Activated T-cell treated with anti-CD3 and anti-CD28 coated beads for 4 hours (primary cell): ENCODE results near the gene SPEG.

ENCODE experiments used
- DNase-seq: peaks from one replicate; pipeline ENCODE4 v3.0.0-alpha.2; 2020

SPEG gene

GRCh38 chr2:219515874-219516629, 81.4 kb downstream of the SPEG start:
- no peak for DNase-seq

- no peak for DNase-seq
Measured at GRCh38 chr2:219516888-219517287, 82.2 kb downstream of the SPEG start.

GRCh38 chr2:219517954-219518778, 83.5 kb downstream of the SPEG start:
- DNase-seq = no peak

GRCh38 chr2:219519526-219519916, 84.9 kb downstream of the SPEG start:
- DNase-seq = no peak

- no peak for DNase-seq
Measured at GRCh38 chr2:219520079-219520478, 85.4 kb downstream of the SPEG start.

- DNase-seq = no peak
Measured at GRCh38 chr2:219521066-219521880, 86.6 kb downstream of the SPEG start.

- no peak for DNase-seq
Measured at GRCh38 chr2:219522111-219523030, 87.7 kb downstream of the SPEG start.

GRCh38 chr2:219523031-219523671, 88.5 kb downstream of the SPEG start:
- no peak for DNase-seq

- DNase-seq = no peak
Measured at GRCh38 chr2:219524817-219525216, 90.2 kb downstream of the SPEG start.

- no peak for DNase-seq
Measured at GRCh38 chr2:219525533-219526232, 91.0 kb downstream of the SPEG start.

- no peak for DNase-seq
Measured at GRCh38 chr2:219526320-219527075, 91.9 kb downstream of the SPEG start.

GRCh38 chr2:219527076-219527394, 92.4 kb downstream of the SPEG start:
- DNase-seq = no peak

- DNase-seq = no peak
Measured at GRCh38 chr2:219527472-219527871, 92.8 kb downstream of the SPEG start.

- peak; percentile 80 for DNase-seq
Measured at GRCh38 chr2:219530048-219530963, 95.7 kb downstream of the SPEG start.

GRCh38 chr2:219531639-219532377, 97.2 kb downstream of the SPEG start:
- DNase-seq = no peak

GRCh38 chr2:219532378-219532649, 97.7 kb downstream of the SPEG start:
- DNase-seq = no peak

- DNase-seq = no peak
Measured at GRCh38 chr2:219533930-219534661, 99.5 kb downstream of the SPEG start.

GRCh38 chr2:219536425-219536824, 101.8 kb downstream of the SPEG start:
- DNase-seq = no peak
